ENCODE data around the gene FAAP24.
"Not testable (repeated sequence)": the region's sequence is repeated elsewhere in the genome, so short reads cannot be mapped to it uniquely, and the experiment has no call there.

Gene FAAP24

DNA sequence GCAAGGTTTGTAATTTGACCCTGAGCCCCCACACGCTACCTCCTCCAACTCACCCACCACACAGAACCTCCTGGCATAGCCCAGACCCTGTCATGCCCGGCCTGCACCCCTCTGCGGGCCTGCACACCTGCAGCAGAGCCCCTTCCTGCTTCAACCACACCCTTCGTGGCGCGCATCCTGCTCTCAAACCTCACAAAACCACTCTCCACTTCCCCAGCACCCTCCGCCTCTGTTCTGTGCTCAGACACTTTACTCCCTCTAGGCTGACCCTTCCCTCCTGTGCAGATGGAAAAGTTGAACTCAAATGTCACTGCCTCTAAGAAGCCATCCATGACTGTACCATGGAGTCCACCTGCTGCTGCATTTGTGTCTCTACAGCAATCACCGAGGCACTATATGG is 28.5 kb downstream of the FAAP24 start:
- no peak for DNase-seq

- DNase-seq, result no peak
Observed at GRCh38 chr19:33000910-33001309, 28.9 kb downstream of the FAAP24 start.

DNA sequence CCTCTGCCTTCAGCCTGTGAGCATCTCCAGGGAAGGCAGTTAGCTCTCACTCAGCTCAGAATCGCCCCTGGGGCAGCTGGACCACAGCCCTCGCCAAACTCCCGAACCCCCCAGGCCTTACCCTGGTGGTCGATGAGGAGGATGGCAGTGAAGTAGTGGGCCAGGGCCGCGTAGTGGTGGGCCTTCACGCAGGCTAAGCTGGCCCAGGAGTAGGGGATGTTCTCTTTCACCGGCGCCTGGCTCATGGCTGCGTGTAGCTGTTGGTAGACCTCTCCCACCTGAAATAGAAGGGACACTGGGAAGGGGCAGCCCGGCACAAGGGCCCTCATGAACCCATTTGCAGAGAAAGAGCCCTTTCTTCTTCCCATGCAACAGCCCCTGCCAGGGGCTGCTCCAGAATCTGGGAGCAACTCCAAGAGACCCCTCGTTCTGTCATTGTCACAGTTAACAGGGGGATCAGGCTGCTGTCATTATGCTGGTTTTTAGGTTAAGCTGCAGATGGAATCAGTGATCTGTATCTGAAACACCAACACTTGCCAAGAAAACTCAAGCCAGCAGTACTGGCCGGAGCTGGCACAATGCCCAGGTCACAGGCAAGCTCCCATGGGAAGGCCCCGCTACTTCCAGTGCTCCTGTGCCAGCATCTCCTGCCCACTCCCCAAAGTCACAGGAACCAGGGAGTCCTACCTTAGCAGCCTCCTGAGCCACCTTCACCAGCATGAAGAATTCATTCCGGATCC is 30.3 kb downstream of the FAAP24 start:
- not testable (repeated sequence) for DNase-seq

GRCh38 chr19:33003424-33004024 is 31.5 kb downstream of the FAAP24 start:
- not testable (repeated sequence) for DNase-seq

DNA sequence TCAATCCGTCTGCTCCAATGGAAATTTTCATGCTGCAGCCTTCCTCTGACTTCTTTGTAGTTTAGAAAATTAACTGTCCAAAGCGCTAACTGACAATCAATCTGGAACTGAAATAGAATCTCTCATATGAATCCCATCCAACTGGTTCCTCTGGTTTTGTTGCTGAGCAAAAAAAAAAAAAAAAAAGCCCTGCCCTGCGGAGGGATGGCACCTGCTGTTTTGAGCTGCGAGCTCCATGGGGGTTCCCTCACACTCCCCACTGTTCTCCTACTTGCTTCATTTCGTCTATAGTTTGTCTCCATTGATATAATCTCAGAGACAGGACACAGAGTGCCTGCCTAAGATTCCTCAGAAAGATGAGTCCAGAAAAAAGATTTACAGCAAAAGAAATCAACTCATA is 33.4 kb downstream of the FAAP24 start:
- no peak for DNase-seq

GRCh38 chr19:33008738-33009137 is 36.7 kb downstream of the FAAP24 start:
- DNase-seq, result no peak

GRCh38 chr19:33010891-33011290 is 38.8 kb downstream of the FAAP24 start:
- not testable (repeated sequence) for DNase-seq

DNA sequence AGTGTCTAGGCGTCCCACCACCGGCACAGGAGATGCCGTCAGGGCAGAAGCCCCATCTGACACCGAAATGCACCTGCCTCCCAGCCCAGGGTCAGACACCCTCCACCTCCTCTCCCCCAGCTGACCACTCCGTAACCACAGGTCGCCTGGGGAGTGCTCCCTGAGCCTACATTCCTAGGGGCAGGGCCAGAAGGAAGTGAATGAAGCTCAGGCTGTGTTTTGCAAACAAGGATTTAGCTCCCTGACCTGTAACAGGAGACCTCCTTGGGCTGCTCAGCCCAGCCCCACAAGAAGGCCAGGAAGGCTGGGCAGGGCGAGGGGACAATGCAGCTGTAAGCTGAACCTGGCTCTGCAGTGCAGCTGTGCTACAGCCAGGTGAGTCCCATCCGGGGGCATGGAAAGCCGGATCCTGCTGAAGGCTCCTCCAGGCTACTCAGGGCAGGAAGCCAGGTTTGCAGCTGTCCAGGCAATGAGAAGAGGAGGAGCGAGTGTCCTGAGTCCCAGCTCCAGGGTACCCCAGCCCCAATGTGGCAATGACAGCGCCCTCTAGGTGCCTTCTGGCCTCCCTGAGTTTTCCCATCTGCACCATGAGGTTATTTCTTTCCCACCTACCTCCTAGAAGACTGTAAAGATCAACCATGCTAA is 50.6 kb downstream of the FAAP24 start:
- DNase-seq, result no peak

GRCh38 chr19:33024398-33024797 is 52.4 kb downstream of the FAAP24 start:
- no peak for DNase-seq

GRCh38 chr19:33025468-33026238 is 53.6 kb downstream of the FAAP24 start:
- DNase-seq, result not testable (repeated sequence)

- not testable (repeated sequence) for DNase-seq
Observed at GRCh38 chr19:33026602-33027001, 54.6 kb downstream of the FAAP24 start.
